Parathyroid adenoma (tissue), 2 donors: ENCODE measurements around the gene TMX1.

Experiments
- H2AFZ ChIP-seq: fragments of 300-600 bp; sonication (generic); one replicate; pipeline ENCODE4 v1.7.0; 2017; ENCODE audit warnings: antibody characterized with exemption, mild to moderate bottlenecking
- H3K27ac ChIP-seq: fragments of 300-600 bp; sonication (generic); one replicate; pipeline ENCODE4 v1.7.0; 2017
- H3K27me3 ChIP-seq: fragments of 300-600 bp; sonication (generic); one replicate; pipeline ENCODE4 v1.7.0; 2017; ENCODE audit warnings: low read length; ENCODE audit not compliant: control insufficient read depth, insufficient read depth
- H3K36me3 ChIP-seq: fragments of 300-600 bp; sonication (generic); one replicate; pipeline ENCODE4 v1.7.0; 2017; ENCODE audit warnings: low read length; ENCODE audit not compliant: control insufficient read depth, insufficient read depth
- H3K4me1 ChIP-seq: fragments of 300-600 bp; sonication (generic); one replicate; pipeline ENCODE4 v1.7.0; 2017; ENCODE audit warnings: control low read depth
- H3K4me2 ChIP-seq: fragments of 300-600 bp; sonication (generic); one replicate; pipeline ENCODE4 v1.7.0; 2017; ENCODE audit warnings: low read length
- H3K4me3 ChIP-seq: fragments of 300-600 bp; sonication (generic); one replicate; pipeline ENCODE4 v1.7.0; 2017; ENCODE audit warnings: low read depth, low read length
- H3K79me2 ChIP-seq: fragments of 300-600 bp; sonication (generic); one replicate; pipeline ENCODE4 v1.7.0; 2017; ENCODE audit warnings: control low read depth
- H3K9ac ChIP-seq: fragments of 300-600 bp; sonication (generic); one replicate; pipeline ENCODE4 v1.7.0; 2017; ENCODE audit warnings: mild to moderate bottlenecking
- H3K9me3 ChIP-seq: fragments of 300-600 bp; sonication (generic); one replicate; pipeline ENCODE4 v1.7.0; 2017; ENCODE audit warnings: low read length; ENCODE audit not compliant: control insufficient read depth
- CTCF ChIP-seq: fragments of 300-600 bp; sonication (generic); IDR thresholded peaks from one replicate; pipeline ENCODE4 v1.7.0; 2017; ENCODE audit warnings: antibody characterized with exemption, mild to moderate bottlenecking
- donor health status: primary hyperparathyroidism.

TMX1 gene

GRCh38 chr14:51302295-51303030 lies 62.4 kb downstream of the TMX1 start:
- Histone ChIP-seq H3K9ac (no peak overlapping the region), H3K27me3 (no peaks in the 10 kb centered on the region), H3K27ac (no peak overlapping the region), H3K4me1 (no peaks in the 10 kb centered on the region), H3K36me3 (no peaks in the 10 kb centered on the region), H2AFZ (no peak overlapping the region), H3K9me3 (no peaks in the 10 kb centered on the region), H3K4me3 (no peak overlapping the region), H3K4me2 (no peak overlapping the region), H3K79me2 (no peaks in the 10 kb centered on the region)
- no peak for TF ChIP-seq CTCF

GRCh38 chr14:51304438-51304837 lies 64.4 kb downstream of the TMX1 start:
- TF ChIP-seq CTCF: no peak
- no peak overlapping the region for H3K9ac ChIP-seq
- no peaks in the 10 kb centered on the region for H3K36me3 ChIP-seq
- no peaks in the 10 kb centered on the region for H3K79me2 ChIP-seq
- H2AFZ ChIP-seq: no peak overlapping the region
- no peaks in the 10 kb centered on the region for H3K27me3 ChIP-seq
- no peak overlapping the region for H3K4me3 ChIP-seq
- no peak overlapping the region for H3K27ac ChIP-seq
- H3K4me1 ChIP-seq: no peaks in the 10 kb centered on the region
- no peak overlapping the region for H3K4me2 ChIP-seq
- no peaks in the 10 kb centered on the region for H3K9me3 ChIP-seq

- Histone ChIP-seq H3K36me3 (no peaks in the 10 kb centered on the region), H3K9me3 (no peaks in the 10 kb centered on the region), H3K27ac (no peak overlapping the region), H3K4me2 (no peak overlapping the region), H2AFZ (no peak overlapping the region), H3K4me3 (no peak overlapping the region), H3K4me1 (no peaks in the 10 kb centered on the region), H3K27me3 (no peaks in the 10 kb centered on the region), H3K79me2 (no peaks in the 10 kb centered on the region), H3K9ac (no peak overlapping the region)
- no peak for TF ChIP-seq CTCF
Observed at GRCh38 chr14:51304941-51305340, 64.9 kb downstream of the TMX1 start.

GRCh38 chr14:51305751-51306150 lies 65.7 kb downstream of the TMX1 start:
- Histone ChIP-seq H3K4me3 (no peak overlapping the region), H3K4me2 (no peak overlapping the region), H2AFZ (no peak overlapping the region), H3K27me3 (no peaks in the 10 kb centered on the region), H3K4me1 (no peaks in the 10 kb centered on the region), H3K36me3 (no peaks in the 10 kb centered on the region), H3K9ac (no peak overlapping the region), H3K9me3 (no peaks in the 10 kb centered on the region), H3K27ac (no peak overlapping the region), H3K79me2 (no peaks in the 10 kb centered on the region)
- no peak for TF ChIP-seq CTCF
